ENCODE results near the gene UBE2D1. TPM values are rescaled to one million over a fixed set of nuclear protein-coding genes. Genes with fewer than 3 reads are reported as not detected.

UBE2D1 gene
- total RNA-seq, 6 donors from 2014 or later = 2.1 to 28.6 (median 16.4) TPM

- no peak overlapping the region for H3K4me3 ChIP-seq
- peaks cover 0 to 8% (median 0%) of the 10 kb centered on the region in 4 donors for H3K36me3 ChIP-seq
- H3K9me3 ChIP-seq = no peaks in the 10 kb centered on the region
- ATAC-seq (ENCODE audit: low FRiP score in 2 of 2) (no peak), DNase-seq (no peak)
- peaks cover 17 to 29% (median 19%) of the 10 kb centered on the region in 4 donors for H3K4me1 ChIP-seq
- 85 to 91% methylated on average over 2 of the region's 2 CpGs for WGBS, 2 donors
- H3K27me3 ChIP-seq = no peaks in the 10 kb centered on the region
- no peak for TF ChIP-seq POLR2AphosphoS5 (IDR thresholded peaks at IDR 0.05)
- no peak for TF ChIP-seq POLR2A (IDR thresholded peaks at IDR 0.05)
- no peak for TF ChIP-seq CTCF (IDR thresholded peaks at IDR 0.05)
- TF ChIP-seq EP300 (IDR thresholded peaks at IDR 0.05) = no peak
- H3K27ac ChIP-seq = no peak overlapping the region
Measured at GRCh38 chr10:58382489-58382995, 47.7 kb downstream of the UBE2D1 start.

GRCh38 chr10:58384095-58384494 is 49.3 kb downstream of the UBE2D1 start:
- Histone ChIP-seq H3K4me1 (peaks cover 17 to 31% (median 19%) of the 10 kb centered on the region in 4 donors), H3K9me3 (no peaks in the 10 kb centered on the region), H3K4me3 (peak overlapping the region in 3 of 4 donors; percentile 73 to 92 (median 81)), H3K36me3 (peaks cover 0 to 23% (median 3%) of the 10 kb centered on the region in 4 donors), H3K27ac (peak overlapping the region; percentile 85 to 96 (median 92)), H3K27me3 (no peaks in the 10 kb centered on the region)
- ATAC-seq (ENCODE audit: low FRiP score in 2 of 2) (peak; percentile 35 to 66), DNase-seq (no peak)
- TF ChIP-seq POLR2A (IDR thresholded peaks at IDR 0.05) (no peak), EP300 (IDR thresholded peaks at IDR 0.05) (no peak), CTCF (IDR thresholded peaks at IDR 0.05) (no peak), POLR2AphosphoS5 (IDR thresholded peaks at IDR 0.05) (no peak)
- 30 to 60% methylated on average over 3 of the region's 3 CpGs for WGBS, 2 donors

GRCh38 chr10:58384544-58384998 is 49.8 kb downstream of the UBE2D1 start:
- Histone ChIP-seq H3K4me3 (peak overlapping the region; percentile 61 to 92 (median 77)), H3K27ac (peak overlapping the region; percentile 85 to 96 (median 92)), H3K9me3 (no peaks in the 10 kb centered on the region), H3K36me3 (peaks cover 0 to 27% (median 6%) of the 10 kb centered on the region in 4 donors), H3K27me3 (no peaks in the 10 kb centered on the region), H3K4me1 (peaks cover 17 to 31% (median 19%) of the 10 kb centered on the region in 4 donors)
- 1% methylated on average over 9 to 12 of the region's 12 CpGs for WGBS, 2 donors
- DNase-seq (no peak), ATAC-seq (ENCODE audit: low FRiP score in 2 of 2) (peak in 1 of 2 donors; percentile 1)
- TF ChIP-seq CTCF (IDR thresholded peaks at IDR 0.05) (no peak), POLR2AphosphoS5 (IDR thresholded peaks at IDR 0.05) (no peak)

DNA sequence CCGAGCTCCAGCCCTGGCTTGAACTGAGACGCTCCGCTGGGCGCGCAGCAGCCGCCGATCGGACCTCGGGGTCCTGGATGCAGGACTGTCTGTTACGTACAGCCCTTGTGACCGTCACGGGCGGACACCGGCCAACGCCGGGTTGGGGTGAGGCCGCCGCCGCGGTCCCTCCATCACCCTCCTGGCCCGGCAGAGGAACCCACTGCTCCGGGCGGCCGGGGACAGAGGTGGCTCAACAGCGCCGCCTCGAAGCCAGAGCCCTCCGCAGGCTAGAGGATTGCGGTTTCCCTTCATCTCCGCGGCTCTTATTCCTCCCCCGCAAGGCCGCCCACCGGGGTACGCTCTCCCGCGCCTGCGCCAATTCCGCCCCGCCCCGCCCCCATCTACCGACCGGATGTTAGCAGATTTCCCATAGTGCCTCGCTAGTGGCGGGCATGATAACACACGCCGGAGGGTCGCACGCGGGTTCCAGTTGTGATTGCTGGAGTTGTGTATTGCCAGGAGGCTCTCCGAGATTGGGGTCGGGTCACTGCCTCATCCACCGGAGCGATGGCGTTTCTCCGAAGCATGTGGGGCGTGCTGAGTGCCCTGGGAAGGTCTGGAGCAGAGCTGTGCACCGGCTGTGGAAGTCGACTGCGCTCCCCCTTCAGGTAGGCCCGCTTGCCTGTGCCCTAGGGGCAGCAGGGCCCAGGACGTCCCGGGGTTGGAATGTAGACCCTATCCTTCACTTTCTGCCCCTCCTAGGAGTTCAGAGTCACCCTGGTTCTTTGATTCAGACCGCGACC is 50.4 kb downstream of the UBE2D1 start, which contains the start of gene TFAM:
TSS of gene TFAM (plus strand) at position 412 of the 785 bp plus-strand sequence. CDS start at position 550, 138 bp downstream.
- 0 to 1% methylated on average over 2 to 33 of the region's 65 CpGs for WGBS, 2 donors
- Histone ChIP-seq H3K4me3 (peak within 1 kb of the TSS; percentile 61 to 92 (median 77)), H3K27ac (peak within 1 kb of the TSS; percentile 85 to 96 (median 92)), H3K27me3 (no peaks in the 10 kb centered on the region), H3K4me1 (peaks cover 17 to 31% (median 19%) of the 10 kb centered on the region in 4 donors), H3K9me3 (no peaks in the 10 kb centered on the region), H3K36me3 (peaks cover 0 to 34% (median 7%) of the 10 kb centered on the region in 4 donors)
- TF ChIP-seq POLR2A (IDR thresholded peaks at IDR 0.05) = peak in 3 of 4 donors; percentile 67 to 86 (median 71)
- TF ChIP-seq POLR2AphosphoS5 (IDR thresholded peaks at IDR 0.05) = peak; percentile 93 to 96
- TF ChIP-seq CTCF (IDR thresholded peaks at IDR 0.05) = peak; percentile 44 to 81 (median 56)
- TF ChIP-seq EP300 (IDR thresholded peaks at IDR 0.05) = peak in 1 of 4 donors; percentile 56
- DNase-seq (peak; percentile 94 to 100), ATAC-seq (ENCODE audit: low FRiP score in 2 of 2) (peak; percentile 99)

Data from upper lobe of left lung (tissue), 6 donors.